Measurements from ENCODE around the gene DKKL1. TPM values are rescaled to one million over a fixed set of nuclear protein-coding genes. Genes with fewer than 3 reads are reported as not detected.
"Not testable (repeated sequence)": the region's sequence is repeated elsewhere in the genome, so short reads cannot be mapped to it uniquely, and the experiment has no call there.

Gene DKKL1
- total RNA-seq, 2 donors from 2014 or later, result not detected

GRCh38 chr19:49364083-49364737 is 533 bp downstream of the DKKL1 start:
- WGBS, 2 donors, result 66 to 78% methylated on average over 25 to 27 of the region's 27 CpGs
- H3K9me3 ChIP-seq, result no peaks in the 10 kb centered on the region
- H3K27me3 ChIP-seq, result no peaks in the 10 kb centered on the region
- no peak for ATAC-seq
- no peaks in the 10 kb centered on the region for H3K36me3 ChIP-seq (replicated peaks in 1 of 2; ENCODE audit: insufficient read depth in 1 of 2, low read depth in 2 of 2)
- peaks cover 21% of the 10 kb centered on the region for H3K4me1 ChIP-seq
- DNase-seq, result peak in 1 of 4 donors; percentile 31
- intact Hi-C loops (cut with DNase I), result no loop called here
- no peak overlapping the region for H3K4me3 ChIP-seq
- peak overlapping the region in 3 of 4 donors; percentile 41 to 90 (median 82) for H3K27ac ChIP-seq
- TF ChIP-seq POLR2A (IDR thresholded peaks at IDR 0.05) (no peak), CTCF (IDR thresholded peaks at IDR 0.05) (no peak)

- H3K27ac ChIP-seq, result no peak overlapping the region
- intact Hi-C loops (cut with DNase I), result no loop called here
- peaks cover 0 to 6% (median 0%) of the 10 kb centered on the region in 3 donors for H3K9me3 ChIP-seq
- TF ChIP-seq POLR2A (IDR thresholded peaks at IDR 0.05), result no peak
- TF ChIP-seq CTCF (IDR thresholded peaks at IDR 0.05), result no peak
- no peaks in the 10 kb centered on the region for H3K36me3 ChIP-seq (replicated peaks in 1 of 2; ENCODE audit: insufficient read depth in 1 of 2, low read depth in 2 of 2)
- DNase-seq, result no peak
- H3K27me3 ChIP-seq, result no peaks in the 10 kb centered on the region
- H3K4me3 ChIP-seq, result no peak overlapping the region
- peaks cover 19% of the 10 kb centered on the region for H3K4me1 ChIP-seq
- ATAC-seq, result no peak
Observed at GRCh38 chr19:49366110-49366509, 2.4 kb downstream of the DKKL1 start.

- no peak overlapping the region for H3K4me3 ChIP-seq
- H3K36me3 ChIP-seq (replicated peaks in 1 of 2; ENCODE audit: insufficient read depth in 1 of 2, low read depth in 2 of 2), result no peaks in the 10 kb centered on the region
- no peak for DNase-seq
- TF ChIP-seq POLR2A (IDR thresholded peaks at IDR 0.05) (no peak), CTCF (IDR thresholded peaks at IDR 0.05) (no peak)
- 91 to 96% methylated on average over 5 of the region's 5 CpGs for WGBS, 2 donors
- intact Hi-C loops (cut with DNase I), result no loop called here
- H3K27ac ChIP-seq, result no peak overlapping the region
- peaks cover 0 to 6% (median 0%) of the 10 kb centered on the region in 3 donors for H3K9me3 ChIP-seq
- peaks cover 4% of the 10 kb centered on the region for H3K4me1 ChIP-seq
- ATAC-seq, result no peak
- no peaks in the 10 kb centered on the region for H3K27me3 ChIP-seq
Observed at GRCh38 chr19:49368711-49369358, 5.2 kb downstream of the DKKL1 start.

GRCh38 chr19:49371184-49371583 is 7.5 kb downstream of the DKKL1 start:
- ATAC-seq, result no peak
- Histone ChIP-seq H3K27me3 (no peaks in the 10 kb centered on the region), H3K9me3 (peaks cover 0 to 6% (median 0%) of the 10 kb centered on the region in 3 donors), H3K4me1 (no peaks in the 10 kb centered on the region), H3K4me3 (no peak overlapping the region), H3K27ac (no peak overlapping the region), H3K36me3 (replicated peaks in 1 of 2; ENCODE audit: insufficient read depth in 1 of 2, low read depth in 2 of 2) (no peaks in the 10 kb centered on the region)
- DNase-seq, result no peak
- intact Hi-C loops (cut with DNase I), result no loop called here
- TF ChIP-seq POLR2A (IDR thresholded peaks at IDR 0.05) (no peak), CTCF (IDR thresholded peaks at IDR 0.05) (no peak)
- 76 to 93% methylated on average over 3 of the region's 3 CpGs for WGBS, 2 donors

GRCh38 chr19:49373174-49373573 is 9.5 kb downstream of the DKKL1 start:
- H3K36me3 ChIP-seq (replicated peaks in 1 of 2; ENCODE audit: insufficient read depth in 1 of 2, low read depth in 2 of 2); H3K4me3 ChIP-seq; H3K27ac ChIP-seq; intact Hi-C loops (cut with DNase I); H3K27me3 ChIP-seq; DNase-seq; ATAC-seq; H3K4me1 ChIP-seq; H3K9me3 ChIP-seq: not testable (repeated sequence)
- WGBS, 2 donors, result 73 to 77% methylated on average over 3 of the region's 3 CpGs
